ENCODE data around the gene FGFBP2.

Gene FGFBP2

DNA sequence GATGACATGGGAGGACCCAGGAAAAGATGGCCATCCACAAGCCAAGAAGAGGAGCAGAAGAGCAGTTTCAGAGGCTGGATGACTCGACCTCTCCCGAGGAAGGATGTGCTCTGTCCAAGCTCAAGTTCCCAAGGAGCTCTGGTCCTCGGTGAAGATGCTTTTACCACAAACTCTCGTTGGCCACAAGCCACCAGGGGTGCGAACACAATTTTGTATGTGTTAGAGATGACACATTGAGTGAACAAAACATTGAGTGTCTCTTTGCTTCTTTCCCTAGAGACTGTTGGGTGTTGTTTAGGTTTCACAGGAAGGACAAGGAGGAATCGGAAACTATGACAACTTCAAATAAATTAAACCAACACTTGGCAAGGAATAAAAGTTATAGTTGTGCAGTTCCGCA is 50.7 kb downstream of the FGFBP2 start:
- no peak overlapping the region for H3K4me3 Mint-ChIP-seq
- peaks cover 4% of the 10 kb centered on the region for H3K9me3 Mint-ChIP-seq
- DNase-seq (ENCODE audit: low spot score in 2 of 2) = no peak
- H3K27me3 Mint-ChIP-seq = peaks cover 7% of the 10 kb centered on the region
- ATAC-seq (ENCODE audit: low read depth) = no peak
- H3K27ac Mint-ChIP-seq = no peak overlapping the region
- no peaks in the 10 kb centered on the region for H3K36me3 Mint-ChIP-seq
- no peaks in the 10 kb centered on the region for H3K4me1 Mint-ChIP-seq
